ENCODE measurements around the gene GPR153.
"Not testable (repeated sequence)": the region's sequence is repeated elsewhere in the genome, so short reads cannot be mapped to it uniquely, and the experiment has no call there.

GPR153 gene

GRCh38 chr1:6222636-6223035, 38.3 kb downstream of the GPR153 start:
- FAIRE-seq = no peak

- FAIRE-seq = no peak
These were observed 39.6 kb downstream of the GPR153 start for GRCh38 chr1:6221210-6221784.

GRCh38 chr1:6220236-6220635, 40.7 kb downstream of the GPR153 start:
- no peak for FAIRE-seq

- not testable (repeated sequence) for FAIRE-seq
These were observed 41.3 kb downstream of the GPR153 start for GRCh38 chr1:6219641-6220040.

GRCh38 chr1:6218375-6219164, 42.3 kb downstream of the GPR153 start:
- FAIRE-seq = no peak

- FAIRE-seq = no peak
These were observed 48.5 kb downstream of the GPR153 start for GRCh38 chr1:6212193-6212959.

GRCh38 chr1:6211731-6212130, 49.2 kb downstream of the GPR153 start:
- no peak for FAIRE-seq

GRCh38 chr1:6210591-6211355, 50.1 kb downstream of the GPR153 start:
- no peak for FAIRE-seq

GRCh38 chr1:6209661-6210580, 51.0 kb downstream of the GPR153 start:
- FAIRE-seq = no peak

- no peak for FAIRE-seq
These were observed 51.9 kb downstream of the GPR153 start for GRCh38 chr1:6208723-6209660.

- no peak for FAIRE-seq
These were observed 53.0 kb downstream of the GPR153 start for GRCh38 chr1:6207921-6208320.

- no peak for FAIRE-seq
These were observed 53.6 kb downstream of the GPR153 start for GRCh38 chr1:6207075-6207885.

- FAIRE-seq = no peak
These were observed 54.4 kb downstream of the GPR153 start for GRCh38 chr1:6206520-6206855.

- FAIRE-seq = no peak
These were observed 54.9 kb downstream of the GPR153 start, which contains the start of gene RNF207 for GRCh38 chr1:6205849-6206519. TSS of gene RNF207 (plus strand) at chr1:6206119. CDS start at chr1:6206536, 417 bp downstream.

- FAIRE-seq = no peak
These were observed 58.6 kb downstream of the GPR153 start for GRCh38 chr1:6202256-6202655.

GRCh38 chr1:6200188-6200809, 60.6 kb downstream of the GPR153 start:
- no peak for FAIRE-seq

GRCh38 chr1:6199298-6200187, 61.4 kb downstream of the GPR153 start, which contains the start of gene RPL22:
TSS of gene RPL22 (minus strand) at chr1:6199595. CDS start at chr1:6199573, 22 bp downstream.
- FAIRE-seq = peak; percentile 95
